IPS DF 6.9 (cell line): Measurements from ENCODE around the gene EPHA3.
"Not testable (repeated sequence)": the region's sequence is repeated elsewhere in the genome, so short reads cannot be mapped to it uniquely, and the experiment has no call there.

ENCODE experiments used
- DNase-seq: peaks from one replicate; pipeline ENCODE4 v3.0.0-alpha.2; 2013; ENCODE audit warnings: low read depth, low spot score
- H3K27ac ChIP-seq: one replicate; pipeline ENCODE4 v1.5.1; 2013; ENCODE audit warnings: low read length, control low read depth
- H3K27me3 ChIP-seq: 2 replicates; pipeline ENCODE4 v1.6.1; 2013; ENCODE audit warnings: mild to moderate bottlenecking, low read length; ENCODE audit not compliant: control insufficient read depth, insufficient read depth
- H3K36me3 ChIP-seq: 2 replicates; pipeline ENCODE4 v1.6.1; 2013; ENCODE audit warnings: low read length; ENCODE audit not compliant: control insufficient read depth, insufficient read depth
- H3K4me1 ChIP-seq: 2 replicates; pipeline ENCODE4 v1.6.1; 2013; ENCODE audit warnings: low read length; ENCODE audit not compliant: control insufficient read depth, insufficient read depth
- H3K4me3 ChIP-seq: 2 replicates; pipeline ENCODE4 v1.5.1; 2013; ENCODE audit warnings: mild to moderate bottlenecking, low read length
- H3K9me3 ChIP-seq: 2 replicates; pipeline ENCODE4 v1.6.1; 2013; ENCODE audit warnings: low read length, inconsistent platforms; ENCODE audit not compliant: control insufficient read depth, insufficient read depth
- WGBS: extraction: QIAGEN DNeasy Blood & Tissue Kit; methylation state at CpG from one replicate; pipeline ENCODE4 v1.1.7; 2013; ENCODE audit warnings: mixed read lengths, missing lambda C conversion rate; ENCODE audit not compliant: insufficient read length, insufficient coverage; 5-methylcytosine and 5-hydroxymethylcytosine counted together

Gene EPHA3

GRCh38 chr3:89340408-89340807 lies 233.0 kb downstream of the EPHA3 start:
- Histone ChIP-seq H3K9me3 (no peaks in the 10 kb centered on the region), H3K4me1 (no peaks in the 10 kb centered on the region), H3K27me3 (no peaks in the 10 kb centered on the region), H3K27ac (no peak overlapping the region), H3K36me3 (no peaks in the 10 kb centered on the region), H3K4me3 (no peak overlapping the region)
- DNase-seq, result no peak
- no CpG with 5 or more reads among the region's 2 CpGs for WGBS

- Histone ChIP-seq H3K4me3 (no peak overlapping the region), H3K9me3 (no peaks in the 10 kb centered on the region), H3K27me3 (no peaks in the 10 kb centered on the region), H3K27ac (no peak overlapping the region), H3K36me3 (no peaks in the 10 kb centered on the region), H3K4me1 (no peaks in the 10 kb centered on the region)
- no peak for DNase-seq
Measured at GRCh38 chr3:89344076-89344475, 236.7 kb downstream of the EPHA3 start.

- not testable (repeated sequence) for H3K4me3 ChIP-seq, H3K27me3 ChIP-seq, H3K36me3 ChIP-seq, H3K9me3 ChIP-seq, H3K4me1 ChIP-seq, DNase-seq, H3K27ac ChIP-seq
- no CpG with 5 or more reads among the region's 12 CpGs for WGBS
Measured at GRCh38 chr3:89350935-89351334, 243.5 kb downstream of the EPHA3 start.

- Histone ChIP-seq H3K27me3 (no peaks in the 10 kb centered on the region), H3K4me1 (no peaks in the 10 kb centered on the region), H3K4me3 (no peak overlapping the region), H3K9me3 (no peaks in the 10 kb centered on the region), H3K27ac (no peak overlapping the region), H3K36me3 (no peaks in the 10 kb centered on the region)
- no peak for DNase-seq
- whole genome bisulfite sequencing, result no CpG with 5 or more reads among the region's 2 CpGs
Measured at GRCh38 chr3:89353465-89353864, 246.0 kb downstream of the EPHA3 start.

- Histone ChIP-seq H3K4me3 (no peak overlapping the region), H3K4me1 (no peaks in the 10 kb centered on the region; the same call in 1 of the 2 replicates), H3K9me3 (no peaks in the 10 kb centered on the region), H3K27ac (no peak overlapping the region), H3K36me3 (no peaks in the 10 kb centered on the region), H3K27me3 (no peaks in the 10 kb centered on the region)
- no peak for DNase-seq
Measured at GRCh38 chr3:89358281-89358680, 250.9 kb downstream of the EPHA3 start.

GRCh38 chr3:89360156-89360555 lies 252.7 kb downstream of the EPHA3 start:
- H3K36me3 ChIP-seq, result no peaks in the 10 kb centered on the region
- no peaks in the 10 kb centered on the region for H3K9me3 ChIP-seq
- no peaks in the 10 kb centered on the region; the same call in 1 of the 2 replicates for H3K4me1 ChIP-seq
- DNase-seq, result no peak
- no peaks in the 10 kb centered on the region for H3K27me3 ChIP-seq
- whole genome bisulfite sequencing, result no CpG with 5 or more reads among the region's 1 CpG
- H3K27ac ChIP-seq, result no peak overlapping the region
- H3K4me3 ChIP-seq, result no peak overlapping the region

GRCh38 chr3:89362496-89362895 lies 255.1 kb downstream of the EPHA3 start:
- no peaks in the 10 kb centered on the region for H3K36me3 ChIP-seq
- no peaks in the 10 kb centered on the region; the same call in 1 of the 2 replicates for H3K4me1 ChIP-seq
- H3K27ac ChIP-seq, result no peak overlapping the region
- WGBS, result no CpG with 5 or more reads among the region's 1 CpG
- DNase-seq, result no peak
- H3K27me3 ChIP-seq, result no peaks in the 10 kb centered on the region
- H3K4me3 ChIP-seq, result no peak overlapping the region
- H3K9me3 ChIP-seq, result no peaks in the 10 kb centered on the region

- no CpG with 5 or more reads among the region's 3 CpGs for WGBS
- Histone ChIP-seq H3K4me1 (no peaks in the 10 kb centered on the region; the same call in 1 of the 2 replicates), H3K36me3 (no peaks in the 10 kb centered on the region), H3K27ac (no peak overlapping the region), H3K9me3 (no peaks in the 10 kb centered on the region), H3K4me3 (no peak overlapping the region), H3K27me3 (no peaks in the 10 kb centered on the region)
- DNase-seq, result no peak
Measured at GRCh38 chr3:89363171-89363570, 255.8 kb downstream of the EPHA3 start.

- Histone ChIP-seq H3K9me3 (no peaks in the 10 kb centered on the region), H3K36me3 (no peaks in the 10 kb centered on the region), H3K27ac (no peak overlapping the region), H3K4me3 (no peak overlapping the region), H3K4me1 (no peaks in the 10 kb centered on the region; the same call in 1 of the 2 replicates), H3K27me3 (no peaks in the 10 kb centered on the region)
- no peak for DNase-seq
Measured at GRCh38 chr3:89364314-89364713, 256.9 kb downstream of the EPHA3 start.

- Histone ChIP-seq H3K27ac (no peak overlapping the region), H3K4me1 (no peaks in the 10 kb centered on the region; the same call in 1 of the 2 replicates), H3K36me3 (no peaks in the 10 kb centered on the region), H3K4me3 (no peak overlapping the region), H3K27me3 (no peaks in the 10 kb centered on the region), H3K9me3 (no peaks in the 10 kb centered on the region)
- 100% methylated on average over 2 of the region's 3 CpGs for WGBS
- DNase-seq, result no peak
Measured at GRCh38 chr3:89367166-89367565, 259.7 kb downstream of the EPHA3 start.

- Histone ChIP-seq H3K36me3 (no peaks in the 10 kb centered on the region), H3K4me1 (no peaks in the 10 kb centered on the region), H3K9me3 (no peaks in the 10 kb centered on the region), H3K27ac (no peak overlapping the region), H3K4me3 (no peak overlapping the region), H3K27me3 (no peaks in the 10 kb centered on the region)
- no peak for DNase-seq
- WGBS, result no CpG with 5 or more reads among the region's 3 CpGs
Measured at GRCh38 chr3:89368846-89369245, 261.4 kb downstream of the EPHA3 start.
